Testis (tissue), 2 donors: ENCODE measurements around the gene TPM2.

ENCODE experiments used
- POLR2A ChIP-seq: fragments of 450-650 bp; IDR thresholded peaks from one replicate; pipeline ENCODE4 v1.6.1; 2017; ENCODE audit warnings: antibody characterized with exemption, mild to moderate bottlenecking, moderate library complexity
- TF ChIP-seq, protein P1 (sequence below), 3 experiments: fragments of 450-650 bp in 2 of 3; fragments of 200-600 bp in 1 of 3; sonication (generic) in 1 of 3; IDR thresholded peaks; one replicate each; pipeline ENCODE4 v1.5.1; 2016 to 2019; ENCODE audit warnings: antibody characterized with exemption in 3 of 3, mild to moderate bottlenecking in 2 of 3, moderate library complexity in 1 of 3

DNA sequence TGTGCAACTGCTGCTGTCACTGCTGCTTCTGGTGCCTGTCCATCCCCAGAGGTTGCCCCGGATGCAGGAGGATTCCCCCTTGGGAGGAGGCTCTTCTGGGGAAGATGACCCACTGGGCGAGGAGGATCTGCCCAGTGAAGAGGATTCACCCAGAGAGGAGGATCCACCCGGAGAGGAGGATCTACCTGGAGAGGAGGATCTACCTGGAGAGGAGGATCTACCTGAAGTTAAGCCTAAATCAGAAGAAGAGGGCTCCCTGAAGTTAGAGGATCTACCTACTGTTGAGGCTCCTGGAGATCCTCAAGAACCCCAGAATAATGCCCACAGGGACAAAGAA, 15.7 kb downstream of the TPM2 start:
- TF ChIP-seq, protein P1, sequence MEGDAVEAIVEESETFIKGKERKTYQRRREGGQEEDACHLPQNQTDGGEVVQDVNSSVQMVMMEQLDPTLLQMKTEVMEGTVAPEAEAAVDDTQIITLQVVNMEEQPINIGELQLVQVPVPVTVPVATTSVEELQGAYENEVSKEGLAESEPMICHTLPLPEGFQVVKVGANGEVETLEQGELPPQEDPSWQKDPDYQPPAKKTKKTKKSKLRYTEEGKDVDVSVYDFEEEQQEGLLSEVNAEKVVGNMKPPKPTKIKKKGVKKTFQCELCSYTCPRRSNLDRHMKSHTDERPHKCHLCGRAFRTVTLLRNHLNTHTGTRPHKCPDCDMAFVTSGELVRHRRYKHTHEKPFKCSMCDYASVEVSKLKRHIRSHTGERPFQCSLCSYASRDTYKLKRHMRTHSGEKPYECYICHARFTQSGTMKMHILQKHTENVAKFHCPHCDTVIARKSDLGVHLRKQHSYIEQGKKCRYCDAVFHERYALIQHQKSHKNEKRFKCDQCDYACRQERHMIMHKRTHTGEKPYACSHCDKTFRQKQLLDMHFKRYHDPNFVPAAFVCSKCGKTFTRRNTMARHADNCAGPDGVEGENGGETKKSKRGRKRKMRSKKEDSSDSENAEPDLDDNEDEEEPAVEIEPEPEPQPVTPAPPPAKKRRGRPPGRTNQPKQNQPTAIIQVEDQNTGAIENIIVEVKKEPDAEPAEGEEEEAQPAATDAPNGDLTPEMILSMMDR (IDR thresholded peaks at IDR 0.05) = no peak
- TF ChIP-seq POLR2A = no peak
